CD4-positive, alpha-beta memory T cell (primary cell): ENCODE results near the gene GHRL. TPM values are rescaled to one million over a fixed set of nuclear protein-coding genes. Genes with fewer than 3 reads are reported as not detected.

Experiments
- CTCF ChIA-PET: fragments of 350-600 bp; sonication (Branson Sonifier 250); formaldehyde crosslinking; loops from one replicate; lab custom pipeline; 2021; ENCODE audit warnings: inconsistent platforms; ENCODE audit not compliant: partially characterized antibody; lab: Charles Lee
- POLR2A ChIA-PET: fragments of 350-600 bp; sonication (Branson Sonifier 250); formaldehyde crosslinking; loops from one replicate; lab custom pipeline; 2021; ENCODE audit not compliant: partially characterized antibody; lab: Charles Lee
- DNase-seq, 5 donors: peaks; one replicate each; pipeline versions ENCODE4 v3.0.0 to v3.0.0-alpha.2; 2020 to 2022; ENCODE audit warnings: mixed read lengths in 1 of 5
- H3K27ac ChIP-seq: one replicate; pipeline ENCODE4 v1.7.0; 2013; ENCODE audit warnings: low read depth, low read length
- H3K27me3 ChIP-seq: 2 replicates; pipeline ENCODE4 v1.7.0; 2013; ENCODE audit warnings: mild to moderate bottlenecking, low read length, moderate library complexity; ENCODE audit not compliant: insufficient read depth
- H3K36me3 ChIP-seq: 2 replicates; pipeline ENCODE4 v1.7.0; 2013; ENCODE audit warnings: mild to moderate bottlenecking, low read length, moderate library complexity; ENCODE audit not compliant: insufficient read depth
- H3K4me1 ChIP-seq: 2 replicates; pipeline ENCODE4 v1.7.0; 2013; ENCODE audit warnings: mild to moderate bottlenecking, low read length, moderate library complexity; ENCODE audit not compliant: insufficient read depth
- H3K4me3 ChIP-seq, 2 donors: one replicate each; pipeline ENCODE4 v1.7.0; 2013; ENCODE audit warnings: low read length in 2 of 2, mild to moderate bottlenecking in 1 of 2
- H3K9me3 ChIP-seq, 2 donors: one replicate each; pipeline ENCODE4 v1.7.0; 2013; ENCODE audit warnings: low read length in 2 of 2, control low read depth in 1 of 2; ENCODE audit not compliant: control insufficient read depth in 1 of 2
- H3K27ac Mint-ChIP-seq, 7 donors: one replicate each; pipeline ENCODE4 v1.8.0; 2020 to 2021; ENCODE audit warnings: mixed read lengths in 7 of 7, mild to moderate bottlenecking in 6 of 7, inconsistent platforms in 3 of 7, moderate library complexity in 3 of 7
- H3K27me3 Mint-ChIP-seq, 2 donors: one replicate each; pipeline ENCODE4 v1.8.0; 2020 to 2021; ENCODE audit warnings: mixed read lengths in 2 of 2
- H3K36me3 Mint-ChIP-seq, 2 donors: one replicate each; pipeline ENCODE4 v1.8.0; 2020 to 2021; ENCODE audit warnings: mixed read lengths in 2 of 2, inconsistent platforms in 1 of 2, mild to moderate bottlenecking in 1 of 2
- H3K4me1 Mint-ChIP-seq, 4 donors: one replicate each; pipeline ENCODE4 v1.8.0; 2020 to 2021; ENCODE audit warnings: mixed read lengths in 4 of 4, mild to moderate bottlenecking in 1 of 4
- H3K4me3 Mint-ChIP-seq, 8 donors: one replicate each; pipeline ENCODE4 v1.8.0; 2020 to 2021; ENCODE audit warnings: mixed read lengths in 8 of 8, mild to moderate bottlenecking in 7 of 8, moderate library complexity in 6 of 8, inconsistent platforms in 3 of 8
- H3K9me3 Mint-ChIP-seq, 8 donors: one replicate each; pipeline ENCODE4 v1.8.0; 2020 to 2021; ENCODE audit warnings: mixed read lengths in 8 of 8, mild to moderate bottlenecking in 5 of 8, inconsistent platforms in 3 of 8, moderate library complexity in 1 of 8
- intact Hi-C: fragments of 100-400 bp; cut with micrococcal nuclease; formaldehyde crosslinking; loops from one replicate; pipeline ENCODE4 v1.15.1; 2023
- microRNA-seq: library from miRNA; unstranded; fragments of <30 nt; microRNA quantifications from one replicate; pipeline ENCODE4 v1.2.0, GENCODE V29; 2021; ENCODE audit warnings: borderline replicate concordance, borderline number of aligned reads, borderline microRNAs expressed, mixed read lengths
- polyA plus RNA-seq, 2 donors: library from polyadenylated mRNA; unstranded; fragments of 300-500 nt; fragmentation: Illumina TruSeq; gene quantifications; one replicate each; pipeline ENCODE4 v1.2.3, GENCODE V29; 2021
- total RNA-seq, 2 experiments: library from RNA; stranded (reverse); gene quantifications; one replicate each; pipeline ENCODE4 v1.2.3, GENCODE V29; 2021

The GHRL gene
- total and polyA plus RNA-seq, 4 experiments from 2014 or later = 0.75 to 1.1 TPM; not detected in 2

- peak in 4 of 5 donors; percentile 33 to 66 (median 42) for DNase-seq
- Mint-ChIP-seq H3K4me3 (peak overlapping the region in 7 of 8 donors; percentile 38 to 81 (median 67)), H3K27ac (peak overlapping the region; percentile 83 to 95 (median 94)), H3K9me3 (no peaks in the 10 kb centered on the region), H3K36me3 (peaks cover 28 to 29% of the 10 kb centered on the region in 2 donors), H3K27me3 (no peaks in the 10 kb centered on the region), H3K4me1 (peaks cover 37 to 61% (median 50%) of the 10 kb centered on the region in 4 donors)
- CTCF ChIA-PET = interaction anchor here (1.0 to 1.3 kb wide), 3 partner anchors 9 to 44 kb away, joined by 3 to 6 read pairs (median 4); partner anchors contain the start of gene TATDN2
- H3K27me3 ChIP-seq = no peaks in the 10 kb centered on the region
- H3K9me3 ChIP-seq = no peaks in the 10 kb centered on the region
- H3K27ac ChIP-seq = no peak overlapping the region
- H3K4me3 ChIP-seq = no peak overlapping the region
- intact Hi-C loops = no loop called here
- H3K36me3 ChIP-seq = peaks cover 6% of the 10 kb centered on the region
- H3K4me1 ChIP-seq = peaks cover 46% of the 10 kb centered on the region
- POLR2A ChIA-PET = interaction anchor here (0.8 to 1.6 kb wide), 7 partner anchors 10 to 123 kb away, joined by 3 to 6 read pairs (median 3); partner anchors contain the start of genes BRK1 and TATDN2
Measured at GRCh38 chr3:10238345-10239183, 54.2 kb downstream of the GHRL start.

Small RNAs within 50 kb of the gene (microRNA-seq; reads per million reads assigned to microRNA genes)
- gene MIR378B = not detected

Other genes with a start within 250 kb of the GHRL start
- gene FANCD2OS, start 184.7 kb downstream of the GHRL start, total RNA-seq = not detected
- not detected for gene FANCD2OS, start 184.7 kb downstream of the GHRL start, polyA plus RNA-seq
- 10 to 100 TPM; 73.0 to 78.1 TPM for gene BRK1, start 177.3 kb downstream of the GHRL start, total RNA-seq
- gene BRK1, start 177.3 kb downstream of the GHRL start, polyA plus RNA-seq = 100 to 1,000 TPM; 211 to 279 TPM
- 10 to 100 TPM; 73.7 to 75.9 TPM for gene VHL, start 151.2 kb downstream of the GHRL start, total RNA-seq
- 10 to 100 TPM in 1 of 2 donors, 1 to 10 TPM in 1; 2.0 to 29.9 TPM for gene VHL, start 151.2 kb downstream of the GHRL start, polyA plus RNA-seq
- gene IRAK2, start 128.0 kb downstream of the GHRL start, total RNA-seq = 1 to 10 TPM; 4.8 to 5.3 TPM
- 1 to 10 TPM; 4.4 to 5.8 TPM for gene IRAK2, start 128.0 kb downstream of the GHRL start, polyA plus RNA-seq
- gene TATDN2, start 44.5 kb downstream of the GHRL start, total RNA-seq = 10 to 100 TPM; 76.1 to 79.3 TPM
- 10 to 100 TPM in 1 of 2 donors, 1 to 10 TPM in 1; 8.4 to 20.1 TPM for gene TATDN2, start 44.5 kb downstream of the GHRL start, polyA plus RNA-seq
- gene SEC13, start 28.2 kb upstream of the GHRL start, total RNA-seq = 10 to 100 TPM; 64.1 to 67.9 TPM
- gene SEC13, start 28.2 kb upstream of the GHRL start, polyA plus RNA-seq = 100 to 1,000 TPM; 131 to 155 TPM
- not detected for gene ATP2B2, start 212.6 kb upstream of the GHRL start, total RNA-seq
- not detected for gene ATP2B2, start 212.6 kb upstream of the GHRL start, polyA plus RNA-seq